Effector memory CD4-positive, alpha-beta T cell (primary cell): ENCODE results near the gene CHID1.

Experiments used
- DNase-seq, 3 donors: peaks; one replicate each; pipeline ENCODE4 v3.0.0-alpha.2; 2020
- H3K27ac ChIP-seq: 2 replicates; pipeline ENCODE4 v1.7.0; 2013; ENCODE audit warnings: mild to moderate bottlenecking, low read length, moderate library complexity; ENCODE audit not compliant: insufficient read depth, poor library complexity, severe bottlenecking
- H3K27me3 ChIP-seq: replicated peaks from 2 replicates; pipeline ENCODE4 v1.7.0; 2013; ENCODE audit warnings: mild to moderate bottlenecking, low read length; ENCODE audit not compliant: insufficient read depth, control insufficient read depth, poor library complexity, severe bottlenecking
- H3K36me3 ChIP-seq: 2 replicates; pipeline ENCODE4 v1.7.0; 2013; ENCODE audit warnings: mild to moderate bottlenecking, low read length, moderate library complexity; ENCODE audit not compliant: control insufficient read depth, insufficient read depth
- H3K4me1 ChIP-seq: 2 replicates; pipeline ENCODE4 v1.7.0; 2013; ENCODE audit warnings: low read length, mild to moderate bottlenecking; ENCODE audit not compliant: control insufficient read depth, insufficient read depth, poor library complexity, severe bottlenecking
- H3K4me3 ChIP-seq: 2 replicates; pipeline ENCODE4 v1.7.0; 2013; ENCODE audit warnings: low read length, low read depth, mild to moderate bottlenecking; ENCODE audit not compliant: insufficient read depth, poor library complexity, severe bottlenecking
- H3K9me3 ChIP-seq: 2 replicates; pipeline ENCODE4 v1.7.0; 2013; ENCODE audit warnings: mild to moderate bottlenecking, low read length, moderate library complexity; ENCODE audit not compliant: control insufficient read depth

The CHID1 gene

DNA sequence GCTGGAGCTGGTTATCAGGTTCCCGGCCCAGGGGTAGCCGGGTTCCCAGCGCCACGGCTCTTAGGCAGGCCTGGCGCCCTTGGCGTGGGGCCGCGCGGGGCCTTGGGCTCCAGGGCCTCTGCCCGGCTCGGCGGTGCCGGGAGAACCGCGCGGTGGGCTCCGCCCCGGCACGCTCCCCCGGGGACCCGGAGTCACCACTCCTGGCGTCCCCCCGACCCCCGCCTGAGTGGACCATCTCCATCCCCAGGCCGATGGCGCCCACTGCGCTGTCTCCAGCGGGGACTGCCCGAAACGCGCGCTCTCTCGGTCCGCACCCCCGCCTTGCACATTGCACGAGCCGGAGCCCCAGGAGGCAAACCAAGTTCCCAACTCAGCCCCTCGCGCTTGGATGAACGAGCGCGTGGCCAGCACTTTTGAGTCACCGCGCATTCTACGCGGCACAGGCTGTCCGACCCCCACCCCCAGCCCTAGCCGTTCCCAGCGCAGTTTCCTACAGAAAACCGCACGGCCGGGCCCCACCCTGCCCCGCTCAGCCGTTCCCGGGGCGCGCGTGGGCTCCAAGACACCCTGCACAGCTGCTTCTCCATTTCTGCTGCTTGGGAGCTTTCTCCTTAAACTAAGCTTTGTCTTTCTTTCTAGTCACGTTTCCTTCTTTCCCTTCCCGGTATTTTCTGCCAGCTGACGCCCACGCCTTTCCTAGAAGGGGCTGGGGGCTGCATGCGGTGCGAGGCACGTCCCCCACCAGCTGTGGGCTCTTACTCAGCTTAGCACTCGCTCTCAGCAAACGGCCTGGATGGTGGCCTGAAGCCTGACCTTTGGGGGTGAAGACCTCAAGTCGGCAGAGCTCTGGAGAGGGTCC, 650 bp upstream of the CHID1 start:
- peak overlapping the region; percentile 63 for H3K27ac ChIP-seq
- DNase-seq = no peak
- H3K4me3 ChIP-seq = peak overlapping the region; percentile 95
- H3K9me3 ChIP-seq = no peaks in the 10 kb centered on the region
- no peaks in the 10 kb centered on the region for H3K36me3 ChIP-seq
- peaks cover 18% of the 10 kb centered on the region for H3K4me1 ChIP-seq
- no peaks in the 10 kb centered on the region for H3K27me3 ChIP-seq

DNA sequence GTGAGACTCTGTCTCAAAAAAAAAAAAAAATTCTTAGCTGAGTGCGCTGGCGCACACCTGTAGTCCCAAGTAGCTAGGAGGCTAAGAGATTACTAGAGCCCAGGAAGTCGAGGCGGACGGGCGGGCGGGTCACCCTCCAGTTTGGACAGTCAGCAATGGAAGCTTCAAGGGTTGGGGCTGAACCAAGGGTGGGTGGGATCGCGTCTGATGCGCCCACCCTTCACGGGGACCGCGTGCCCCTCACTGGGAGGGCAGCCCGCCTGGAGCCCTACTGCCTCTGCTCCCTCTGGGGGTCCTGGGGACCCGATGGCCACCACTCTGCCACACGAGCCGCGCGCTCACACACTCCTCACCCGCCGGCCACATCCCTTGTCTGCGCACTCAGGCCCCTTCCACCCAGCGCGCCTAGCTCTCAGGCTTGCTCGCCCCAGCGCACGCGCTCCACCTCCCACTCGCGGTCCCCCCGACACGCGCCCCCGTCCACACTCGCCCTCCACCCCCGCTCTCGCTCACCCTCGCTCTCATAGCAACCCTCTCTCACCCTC, 494 bp downstream of the CHID1 start:
- Histone ChIP-seq H3K27me3 (no peaks in the 10 kb centered on the region), H3K36me3 (no peaks in the 10 kb centered on the region), H3K4me3 (peak overlapping the region; percentile 95), H3K27ac (peak overlapping the region; percentile 44), H3K9me3 (no peaks in the 10 kb centered on the region), H3K4me1 (peaks cover 18% of the 10 kb centered on the region)
- no peak for DNase-seq

DNA sequence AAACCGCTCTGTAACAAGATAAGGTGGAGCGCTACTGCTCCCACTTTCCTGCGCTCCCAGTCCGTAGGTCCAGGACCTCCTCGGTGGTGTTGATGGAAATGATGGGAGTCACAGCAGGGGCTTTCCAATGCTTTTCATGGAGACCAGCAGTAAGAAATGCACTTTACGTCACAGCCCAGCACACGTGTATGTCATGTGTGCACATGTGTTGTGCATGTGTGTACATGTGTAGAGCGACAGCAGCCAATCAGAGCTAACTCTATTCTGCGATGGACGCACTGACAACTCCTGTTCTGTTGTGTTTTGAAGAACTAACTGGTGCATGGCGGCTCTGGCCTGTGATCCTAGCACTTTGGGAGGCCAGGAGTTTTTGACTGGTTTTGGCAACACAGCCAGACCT, 1.2 kb downstream of the CHID1 start:
- H3K4me3 ChIP-seq = no peak overlapping the region
- H3K4me1 ChIP-seq = peaks cover 18% of the 10 kb centered on the region
- H3K9me3 ChIP-seq = no peaks in the 10 kb centered on the region
- peaks cover 5% of the 10 kb centered on the region for H3K36me3 ChIP-seq
- no peak overlapping the region for H3K27ac ChIP-seq
- no peaks in the 10 kb centered on the region for H3K27me3 ChIP-seq
- DNase-seq = no peak

DNA sequence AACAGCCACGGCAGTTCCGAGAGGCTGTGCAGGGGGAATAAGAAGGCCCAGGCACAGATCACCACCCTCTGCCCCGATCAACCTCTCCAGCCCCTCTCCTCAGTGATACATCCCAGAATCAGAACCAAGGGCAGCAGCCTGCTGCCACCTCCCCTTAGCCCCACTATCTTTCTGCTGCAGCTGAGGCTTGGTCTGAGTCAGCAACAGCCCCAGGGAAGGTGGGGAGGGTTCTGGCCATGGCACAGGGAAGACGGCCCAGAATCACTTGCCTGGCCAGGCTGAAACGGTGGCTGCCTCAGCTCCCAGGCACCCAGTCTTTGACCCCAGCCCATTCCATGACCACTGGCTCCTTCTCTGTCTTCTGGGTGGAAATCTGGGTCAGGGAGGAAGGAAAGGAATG, 2.3 kb downstream of the CHID1 start:
- Histone ChIP-seq H3K36me3 (peaks cover 13% of the 10 kb centered on the region), H3K27me3 (no peaks in the 10 kb centered on the region), H3K27ac (no peak overlapping the region), H3K4me1 (peaks cover 18% of the 10 kb centered on the region), H3K4me3 (no peak overlapping the region), H3K9me3 (no peaks in the 10 kb centered on the region)
- no peak for DNase-seq

DNA sequence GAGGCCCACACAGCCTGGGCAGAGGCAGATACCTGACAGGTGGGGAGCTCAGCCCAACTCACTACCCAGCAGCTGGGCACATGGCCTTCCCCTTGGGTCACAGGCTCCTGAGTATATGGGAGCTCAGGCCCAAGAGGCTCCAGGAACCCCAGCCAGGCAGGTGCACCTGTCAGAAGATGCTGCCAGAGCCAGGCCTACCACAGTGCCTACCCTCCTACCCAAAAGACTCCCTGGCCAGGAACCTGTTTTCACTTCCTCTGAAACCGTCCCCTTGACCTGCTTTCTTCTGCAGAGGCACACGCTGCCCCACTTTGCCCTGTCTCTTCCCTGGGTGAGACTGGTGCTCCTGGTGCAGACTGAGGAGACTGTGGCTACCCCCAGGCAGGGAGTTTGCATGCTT, 2.9 kb downstream of the CHID1 start:
- no peaks in the 10 kb centered on the region for H3K27me3 ChIP-seq
- no peak overlapping the region for H3K4me3 ChIP-seq
- H3K27ac ChIP-seq = no peak overlapping the region
- peaks cover 19% of the 10 kb centered on the region for H3K36me3 ChIP-seq
- H3K9me3 ChIP-seq = no peaks in the 10 kb centered on the region
- H3K4me1 ChIP-seq = peaks cover 18% of the 10 kb centered on the region
- DNase-seq = no peak

DNA sequence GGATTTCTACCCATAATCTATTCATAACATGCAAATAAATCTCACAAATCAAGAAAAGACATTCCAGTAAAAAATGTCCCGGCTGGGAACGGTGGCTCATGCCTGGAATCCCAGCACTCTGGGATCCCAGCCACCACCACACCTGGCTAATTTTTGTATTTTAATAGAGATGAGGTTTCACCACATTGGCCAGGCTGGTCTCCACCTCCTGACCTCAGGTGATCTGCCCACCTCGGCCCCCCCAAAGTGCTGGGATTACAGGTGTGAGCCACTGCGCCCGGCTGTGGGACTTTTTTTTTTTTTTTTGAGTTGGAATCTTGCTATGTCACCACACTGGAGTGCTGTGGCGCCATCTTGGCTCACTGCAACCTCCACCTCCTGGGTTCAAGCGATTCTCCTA, 4.7 kb downstream of the CHID1 start:
- Histone ChIP-seq H3K36me3 (peaks cover 36% of the 10 kb centered on the region), H3K9me3 (no peaks in the 10 kb centered on the region)
- DNase-seq = no peak

DNA sequence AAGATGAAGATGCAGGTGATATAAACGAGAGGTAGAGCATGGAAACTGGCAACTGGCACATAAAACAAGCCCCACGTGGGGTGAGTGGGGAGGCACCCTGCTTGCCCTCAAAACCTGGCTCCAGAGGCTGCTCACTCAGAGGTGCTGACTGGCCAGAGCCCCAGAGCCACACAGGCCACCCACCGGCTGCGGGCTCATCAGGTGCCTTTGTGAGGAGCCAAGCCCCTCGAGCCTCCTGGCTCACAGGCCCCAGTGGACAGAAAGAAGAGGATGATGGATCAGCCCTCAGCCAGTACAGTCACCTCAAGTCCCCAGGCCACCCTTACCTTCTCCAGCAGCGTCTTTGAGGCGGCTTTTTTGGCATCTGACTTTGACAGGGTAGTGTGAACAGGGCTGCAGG, 6.2 kb downstream of the CHID1 start:
- no peaks in the 10 kb centered on the region for H3K9me3 ChIP-seq
- peaks cover 2% of the 10 kb centered on the region for H3K4me1 ChIP-seq
- peaks cover 51% of the 10 kb centered on the region for H3K36me3 ChIP-seq
- no peaks in the 10 kb centered on the region for H3K27me3 ChIP-seq
- DNase-seq = no peak
- H3K27ac ChIP-seq = no peak overlapping the region
- H3K4me3 ChIP-seq = no peak overlapping the region

More for the DNA sequence above, 4.7 kb downstream of the CHID1 start:
- Histone ChIP-seq H3K27me3 (no peaks in the 10 kb centered on the region), H3K4me3 (no peak overlapping the region), H3K4me1 (peaks cover 11% of the 10 kb centered on the region), H3K27ac (no peak overlapping the region)

DNA sequence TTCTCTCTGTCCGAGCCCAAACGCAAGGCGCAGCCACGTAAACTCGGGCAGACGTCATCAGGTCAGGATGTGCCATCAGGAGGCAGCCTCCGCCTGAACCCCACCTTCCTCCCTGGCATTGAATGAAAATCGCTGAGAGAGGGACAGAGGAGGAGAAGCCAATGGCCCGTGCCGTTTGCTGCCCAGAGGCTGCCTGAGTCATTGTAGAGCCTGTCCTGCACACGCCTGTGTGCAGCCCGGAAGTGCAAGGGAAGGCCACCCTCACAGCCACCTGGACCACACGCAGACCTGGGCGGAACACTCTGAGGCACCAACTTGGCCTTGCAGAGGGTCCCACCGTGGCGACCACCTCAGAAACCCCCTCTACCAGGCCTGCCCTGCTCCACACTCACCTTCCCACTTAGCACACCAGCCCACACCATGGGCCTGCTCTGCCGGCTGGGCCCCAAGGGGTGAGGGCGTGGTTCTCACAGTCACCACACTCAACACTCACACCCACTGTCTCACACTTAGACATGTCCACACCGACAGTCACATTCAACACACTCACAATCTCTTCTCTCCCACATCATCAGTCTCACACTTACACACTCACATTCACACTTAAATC, 9.1 kb downstream of the CHID1 start:
- Histone ChIP-seq H3K36me3 (peaks cover 62% of the 10 kb centered on the region), H3K9me3 (no peaks in the 10 kb centered on the region), H3K27me3 (no peaks in the 10 kb centered on the region), H3K27ac (no peak overlapping the region), H3K4me3 (no peak overlapping the region), H3K4me1 (no peaks in the 10 kb centered on the region)
- no peak for DNase-seq

DNA sequence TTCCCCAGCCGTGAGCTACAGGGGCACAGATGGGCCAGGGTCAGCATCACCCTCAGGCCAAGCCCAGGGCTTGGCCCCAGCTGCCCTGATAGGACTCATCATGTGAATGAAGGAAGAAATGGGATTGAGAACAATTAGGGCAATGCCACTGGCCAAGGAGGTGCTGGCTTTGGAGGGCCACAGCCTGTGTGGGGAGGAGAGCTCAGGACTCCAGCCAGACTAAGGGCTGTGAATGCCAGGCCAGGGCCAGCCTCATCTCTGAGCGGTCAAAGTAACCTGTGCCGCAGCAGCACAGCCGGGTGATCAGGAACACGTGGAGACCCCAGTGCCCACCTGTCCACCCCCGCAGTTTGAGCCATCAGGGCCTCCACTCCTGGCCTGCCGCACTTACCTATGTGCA, 10.1 kb downstream of the CHID1 start:
- H3K4me3 ChIP-seq = no peak overlapping the region
- H3K4me1 ChIP-seq = no peaks in the 10 kb centered on the region
- no peaks in the 10 kb centered on the region for H3K9me3 ChIP-seq
- H3K27me3 ChIP-seq = no peaks in the 10 kb centered on the region
- DNase-seq = no peak
- peaks cover 62% of the 10 kb centered on the region for H3K36me3 ChIP-seq
- no peak overlapping the region for H3K27ac ChIP-seq

DNA sequence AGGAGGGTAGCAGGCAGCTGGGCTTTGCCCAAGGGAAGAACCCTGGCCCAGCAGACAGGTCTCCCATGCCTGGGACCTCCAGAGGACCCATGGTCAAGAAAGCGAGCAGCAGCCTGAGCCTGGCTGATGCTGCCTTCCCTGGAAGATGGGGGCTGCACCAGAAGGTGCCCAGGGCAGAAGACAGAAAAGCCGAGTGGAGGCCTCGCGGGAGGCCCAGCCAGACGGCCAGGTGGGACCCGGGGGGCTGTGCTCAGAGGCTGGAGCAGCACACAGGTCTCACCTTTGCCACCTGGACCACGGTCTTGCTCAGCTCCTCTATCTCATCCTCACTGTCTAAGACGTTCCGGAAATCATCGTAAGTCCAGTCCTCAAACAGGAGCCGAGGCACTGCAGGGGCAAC, 10.9 kb downstream of the CHID1 start:
- H3K9me3 ChIP-seq = no peaks in the 10 kb centered on the region
- H3K27ac ChIP-seq = no peak overlapping the region
- no peak for DNase-seq
- no peak overlapping the region for H3K4me3 ChIP-seq
- H3K36me3 ChIP-seq = peaks cover 63% of the 10 kb centered on the region
- no peaks in the 10 kb centered on the region for H3K27me3 ChIP-seq
- no peaks in the 10 kb centered on the region for H3K4me1 ChIP-seq
